ENCODE results near the gene CACNA1E.

GRCh38 chr1:181630398-181630797, 147.1 kb downstream of the CACNA1E start:
- TF ChIP-seq BACH2 (CRISPR knock-in tag; IDR thresholded peaks at IDR 0.05; ENCODE audit: borderline replicate concordance) = no peak
- no peak for TF ChIP-seq ESRRG (CRISPR knock-in tag; IDR thresholded peaks at IDR 0.05)
- TF ChIP-seq PATZ1 (CRISPR knock-in tag; IDR thresholded peaks at IDR 0.05; ENCODE audit: borderline replicate concordance) = no peak
- TF ChIP-seq POU6F1 (CRISPR knock-in tag; IDR thresholded peaks at IDR 0.05; ENCODE audit: borderline replicate concordance, low read depth) = no peak

All from SK-N-SH treated with all-trans-retinoic acid at 6 μM for 48 hours (cell line).